Activated T-cell treated with anti-CD3 and anti-CD28 coated beads for 48 hours (primary cell): Measurements from ENCODE around the gene GPX4.

Experiments used
- DNase-seq: peaks from one replicate; pipeline ENCODE4 v3.0.0-alpha.2; 2020; ENCODE audit warnings: low read depth

GPX4 gene

DNA sequence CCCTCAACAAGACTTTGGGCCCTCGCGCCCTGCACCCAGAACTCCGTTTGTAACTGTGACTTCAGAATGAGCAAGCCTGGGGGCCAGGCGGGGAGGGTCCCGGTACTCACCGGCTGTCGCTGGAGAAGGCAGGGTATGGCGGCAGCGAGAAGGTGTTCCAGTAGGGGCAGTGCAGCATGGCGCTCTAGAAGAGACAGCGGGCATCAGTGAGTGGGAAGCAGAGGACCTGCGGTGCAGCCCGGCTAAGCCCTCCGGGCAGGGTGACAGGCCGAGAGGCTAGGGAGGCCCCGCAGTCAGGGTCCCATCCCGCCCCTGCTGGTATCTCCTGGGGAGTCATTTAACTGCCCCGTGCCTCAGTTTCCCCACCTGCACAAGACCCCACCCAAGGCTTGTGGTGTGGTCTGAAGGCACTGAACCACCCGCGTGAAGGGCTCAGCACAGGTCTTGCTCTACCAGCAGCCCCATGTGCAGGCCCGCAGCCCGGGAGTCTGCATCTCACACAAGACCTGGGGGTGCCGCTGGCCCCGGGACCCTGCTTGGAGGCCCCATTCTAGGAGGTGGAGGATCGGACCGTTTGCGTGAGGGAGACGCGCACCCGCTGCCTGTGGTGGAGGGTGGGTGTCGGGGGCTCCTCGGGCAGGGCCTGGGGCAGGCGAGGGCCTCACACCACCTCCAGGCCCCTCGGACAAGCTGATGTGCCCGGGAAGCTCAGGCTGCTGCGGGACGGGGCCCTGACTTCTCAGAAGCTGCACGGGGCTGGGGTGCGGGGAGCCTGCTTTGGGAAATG is 45.7 kb downstream of the GPX4 start:
- no peak for DNase-seq

DNA sequence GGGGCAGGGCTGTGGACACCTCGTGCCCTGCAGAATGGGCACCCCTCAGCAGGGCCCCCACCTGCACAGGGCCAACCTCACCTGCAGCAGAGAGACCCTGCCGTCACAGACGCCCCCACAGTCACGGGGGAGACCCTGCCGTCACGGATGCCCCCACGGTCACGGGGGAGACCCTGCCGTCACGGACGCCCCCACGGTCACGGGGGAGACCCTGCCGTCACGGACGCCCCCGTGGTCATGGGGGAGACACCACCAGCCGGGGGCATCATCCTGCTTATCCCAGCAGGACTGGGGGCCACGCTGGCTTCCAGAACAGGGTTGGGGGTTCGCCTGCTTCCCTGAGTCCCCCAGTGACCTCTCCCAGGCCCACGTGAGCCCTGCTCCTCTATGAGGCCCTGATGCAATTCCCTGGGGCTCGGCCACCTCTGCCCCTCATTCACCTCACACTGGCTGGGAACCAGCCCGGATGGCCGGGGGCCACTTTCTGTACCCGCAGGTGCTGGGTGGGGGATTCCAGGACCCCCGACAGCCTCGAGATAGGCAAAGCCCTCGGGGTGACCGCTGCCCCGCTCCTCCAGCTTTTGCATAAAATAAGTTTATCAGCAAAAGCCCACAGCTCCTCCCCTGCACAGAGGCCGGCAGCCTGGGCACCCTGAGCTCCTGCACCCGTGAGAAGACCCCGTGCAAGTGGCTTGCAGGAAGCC is 46.7 kb downstream of the GPX4 start:
- no peak for DNase-seq

DNA sequence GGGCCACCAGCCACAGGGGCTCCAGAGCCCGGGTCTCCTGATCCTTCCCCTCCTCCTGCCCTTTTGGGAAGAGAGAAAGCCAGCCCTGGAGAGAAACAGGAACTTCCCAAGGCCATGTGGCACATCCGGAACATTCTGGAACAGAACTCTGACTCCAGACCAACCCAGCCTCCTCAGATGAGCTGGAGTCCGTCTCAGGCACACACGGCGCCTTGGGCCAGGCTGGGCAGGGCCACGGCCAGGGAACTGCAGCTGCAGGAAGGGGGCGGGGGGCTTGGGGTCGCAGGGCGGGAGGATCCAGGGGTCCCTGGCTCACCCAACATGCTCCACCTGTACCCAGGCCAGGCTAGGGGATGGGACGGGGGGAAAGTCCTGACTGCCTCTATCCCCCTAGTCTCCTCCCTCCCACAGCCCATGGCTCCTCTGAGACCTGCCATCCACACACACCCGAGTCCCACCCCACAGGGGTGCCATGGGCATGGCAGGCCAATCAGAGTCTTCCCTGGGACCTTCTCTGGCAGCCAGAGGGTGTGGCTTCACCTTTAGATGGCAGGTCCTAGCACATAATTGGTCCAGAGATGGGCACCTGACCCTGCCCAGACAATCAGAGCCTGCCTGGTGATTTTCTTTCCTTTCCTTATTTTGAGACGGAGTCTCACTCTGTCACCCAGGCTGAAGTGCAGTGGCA is 47.4 kb downstream of the GPX4 start:
- DNase-seq, result no peak

DNA sequence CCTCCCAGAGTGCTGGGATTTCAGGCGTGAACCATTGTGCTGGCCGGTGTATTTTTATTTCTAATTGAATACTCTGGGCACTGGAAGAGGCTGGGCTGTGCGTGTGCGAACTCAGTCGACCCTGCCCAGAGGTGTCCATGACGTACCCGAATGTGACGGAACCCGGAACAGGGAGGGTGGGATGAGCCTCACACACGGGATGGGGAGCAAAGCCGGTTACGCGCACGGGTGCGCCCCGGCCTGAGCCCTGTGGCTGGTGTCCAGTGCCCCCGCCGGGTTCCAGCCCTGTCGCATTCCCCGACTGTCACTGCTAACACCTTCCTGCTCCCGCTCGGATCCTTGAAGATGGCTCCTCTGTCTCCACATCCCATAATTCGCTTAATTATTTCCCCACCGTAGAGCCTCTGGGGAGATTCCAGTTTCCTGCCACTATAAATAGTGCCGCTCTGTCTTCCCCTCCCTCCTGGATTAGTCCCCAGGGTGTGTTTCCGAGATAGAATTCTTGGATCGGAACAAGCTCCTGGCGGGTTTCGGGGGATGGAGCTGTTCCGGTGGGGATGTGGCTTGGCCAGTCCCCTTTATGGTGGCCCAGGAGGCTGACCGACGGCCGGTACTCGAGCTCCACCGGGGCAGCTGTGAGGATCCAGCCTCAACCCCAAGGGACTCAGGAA is 48.3 kb downstream of the GPX4 start:
- no peak for DNase-seq

DNA sequence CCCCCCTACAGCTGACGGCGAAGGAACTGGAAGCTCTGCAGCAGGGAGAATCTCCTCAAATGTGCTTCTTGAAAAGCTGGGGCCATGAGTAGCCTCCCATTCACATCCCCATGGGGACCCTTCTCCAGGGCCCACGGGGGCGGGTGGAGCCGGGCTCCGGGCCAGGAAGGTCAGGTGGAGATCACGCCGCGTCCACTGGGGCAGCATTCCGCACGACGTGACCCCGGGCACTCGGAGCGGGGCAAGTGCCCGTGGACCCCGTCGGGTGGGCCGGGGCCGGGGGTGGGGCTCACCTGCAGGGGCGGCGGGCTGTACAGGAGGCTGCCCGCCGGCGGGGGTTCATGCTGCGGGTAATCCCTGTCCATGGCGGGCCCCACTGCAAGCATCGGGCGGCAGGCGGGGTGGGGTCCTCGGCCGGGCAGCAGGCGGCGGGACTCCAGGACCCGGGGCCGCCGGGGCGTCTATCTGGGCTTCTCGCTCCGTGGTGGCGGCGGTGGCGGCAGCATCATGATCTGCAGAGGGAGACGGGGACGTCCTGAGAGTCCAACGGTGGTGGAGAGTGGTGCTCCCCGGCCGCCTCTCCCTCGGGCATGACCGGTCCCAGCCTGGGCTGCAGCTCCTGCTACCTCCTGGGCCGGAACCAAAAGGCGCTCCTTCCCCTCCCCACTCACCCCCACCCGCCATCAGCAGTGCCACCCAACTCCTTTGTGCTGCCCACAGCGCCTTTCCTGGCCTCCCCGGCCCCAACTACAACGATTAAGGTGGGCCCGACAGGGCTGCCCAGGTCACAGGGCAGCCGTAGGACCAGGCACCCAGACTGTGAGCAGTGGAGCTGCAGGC is 50.3 kb downstream of the GPX4 start:
- DNase-seq, result no peak

DNA sequence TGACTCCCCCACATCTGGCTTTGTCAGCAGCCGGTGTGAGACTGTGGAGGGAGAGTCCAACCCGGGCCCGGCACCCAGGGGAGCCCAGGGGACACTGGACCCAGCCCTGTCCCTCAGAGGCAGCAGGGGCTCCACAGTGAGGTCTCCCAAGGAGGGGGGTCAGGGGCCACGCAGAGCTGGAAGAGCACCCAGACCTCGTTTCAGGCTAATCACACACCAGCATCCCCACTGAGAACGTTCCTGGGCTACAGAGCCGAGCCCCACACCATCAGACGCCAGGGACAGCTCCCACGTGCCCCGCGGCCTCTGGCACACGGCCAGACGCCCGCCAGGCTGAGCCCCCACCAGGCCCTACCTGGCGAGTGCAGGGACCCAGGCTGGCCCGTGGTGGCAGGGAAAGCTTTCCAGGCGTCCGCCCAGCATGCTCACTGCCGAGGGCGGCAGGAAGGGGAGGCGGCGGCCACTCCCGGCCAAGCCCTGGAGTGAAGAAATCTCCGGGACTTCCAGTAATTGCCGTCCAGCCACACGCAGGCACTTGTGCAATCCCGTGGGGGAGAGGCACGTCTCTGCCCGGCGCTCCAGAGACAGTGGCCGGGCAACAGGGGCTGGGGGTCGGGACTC is 51.0 kb downstream of the GPX4 start:
- no peak for DNase-seq

DNA sequence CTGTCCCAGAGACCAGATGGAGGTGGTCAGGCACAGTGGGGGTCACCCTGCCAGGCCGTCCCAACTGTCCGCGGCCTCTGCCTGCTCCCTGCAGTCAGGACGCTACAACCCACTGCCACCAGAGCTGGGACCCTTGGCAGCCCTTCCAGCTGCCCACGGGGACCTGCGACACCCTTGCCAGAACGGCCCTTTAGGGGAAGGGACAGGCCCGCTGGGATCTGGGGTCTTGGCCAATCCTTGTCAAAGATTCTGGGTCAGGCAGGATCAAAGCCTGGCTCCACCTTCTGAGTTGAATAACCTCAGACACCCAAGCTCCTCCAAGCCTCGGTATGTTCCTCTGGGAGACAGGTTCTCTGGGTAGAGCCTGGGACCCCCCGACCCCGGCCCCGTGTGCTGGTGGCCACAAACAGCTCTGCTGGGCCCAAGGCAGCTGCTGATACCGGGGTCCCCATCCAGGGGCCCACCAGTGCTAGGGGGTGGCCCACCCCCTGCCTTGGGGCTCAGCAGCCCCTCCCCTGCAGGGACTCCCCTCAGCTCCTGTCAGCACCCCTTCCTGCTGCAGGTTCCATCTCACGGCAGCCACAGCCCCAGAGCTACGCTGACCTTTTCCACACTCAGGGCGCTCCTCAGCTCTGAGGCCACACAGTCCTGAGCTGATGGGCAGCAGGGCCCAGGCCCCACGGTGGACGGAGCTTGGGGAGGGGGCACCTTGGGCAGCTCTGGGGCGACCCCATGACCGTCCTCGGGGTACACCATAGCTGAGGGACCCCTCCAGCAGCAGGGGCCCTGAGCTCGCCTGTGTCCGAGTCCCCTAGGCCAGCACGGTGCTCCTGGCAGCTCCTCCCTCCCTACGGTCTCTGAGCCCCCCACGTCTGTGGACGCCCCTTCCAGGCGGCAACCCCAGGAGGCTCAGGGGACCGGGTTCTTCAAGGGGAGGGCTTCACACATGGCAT is 51.8 kb downstream of the GPX4 start:
- DNase-seq, result no peak
